22Rv1 (cell line): ENCODE measurements around the gene ZNF469.

Source experiments
- H3K27ac ChIP-seq: fragments of 450-650 bp; 2 replicates; pipeline ENCODE4 v1.5.1; 2017
- ZFX ChIP-seq: fragments of 450-650 bp; IDR thresholded peaks from 2 replicates; pipeline ENCODE4 v1.6.1; 2017; ENCODE audit warnings: antibody characterized with exemption, borderline replicate concordance
- TF ChIP-seq, protein P1 (sequence below): fragments of 450-650 bp; IDR thresholded peaks from 2 replicates; pipeline ENCODE4 v1.5.1; 2017; ENCODE audit warnings: mild to moderate bottlenecking

ZNF469 gene

DNA sequence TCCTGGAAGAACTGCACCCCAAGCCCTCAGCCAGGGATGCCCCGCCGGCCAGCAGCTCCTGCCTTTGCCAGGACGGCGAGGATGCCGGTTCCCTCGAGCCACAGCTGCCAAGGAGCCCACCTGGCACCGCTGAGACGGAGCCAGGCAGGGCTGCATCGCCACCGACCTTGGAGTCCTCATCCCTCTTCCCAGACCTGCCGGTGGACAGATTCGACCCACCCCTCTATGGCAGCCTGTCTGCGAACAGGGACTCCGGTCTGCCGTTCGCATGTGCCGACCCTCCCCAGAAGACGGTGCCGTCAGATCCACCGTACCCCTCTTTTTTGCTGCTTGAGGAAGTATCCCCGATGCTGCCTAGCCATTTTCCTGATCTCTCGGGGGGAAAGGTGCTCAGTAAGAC, 48.9 kb downstream of the ZNF469 start:
- TF ChIP-seq ZFX: no peak
- TF ChIP-seq, protein P1, sequence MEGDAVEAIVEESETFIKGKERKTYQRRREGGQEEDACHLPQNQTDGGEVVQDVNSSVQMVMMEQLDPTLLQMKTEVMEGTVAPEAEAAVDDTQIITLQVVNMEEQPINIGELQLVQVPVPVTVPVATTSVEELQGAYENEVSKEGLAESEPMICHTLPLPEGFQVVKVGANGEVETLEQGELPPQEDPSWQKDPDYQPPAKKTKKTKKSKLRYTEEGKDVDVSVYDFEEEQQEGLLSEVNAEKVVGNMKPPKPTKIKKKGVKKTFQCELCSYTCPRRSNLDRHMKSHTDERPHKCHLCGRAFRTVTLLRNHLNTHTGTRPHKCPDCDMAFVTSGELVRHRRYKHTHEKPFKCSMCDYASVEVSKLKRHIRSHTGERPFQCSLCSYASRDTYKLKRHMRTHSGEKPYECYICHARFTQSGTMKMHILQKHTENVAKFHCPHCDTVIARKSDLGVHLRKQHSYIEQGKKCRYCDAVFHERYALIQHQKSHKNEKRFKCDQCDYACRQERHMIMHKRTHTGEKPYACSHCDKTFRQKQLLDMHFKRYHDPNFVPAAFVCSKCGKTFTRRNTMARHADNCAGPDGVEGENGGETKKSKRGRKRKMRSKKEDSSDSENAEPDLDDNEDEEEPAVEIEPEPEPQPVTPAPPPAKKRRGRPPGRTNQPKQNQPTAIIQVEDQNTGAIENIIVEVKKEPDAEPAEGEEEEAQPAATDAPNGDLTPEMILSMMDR: no peak
- no peak overlapping the region for H3K27ac ChIP-seq

DNA sequence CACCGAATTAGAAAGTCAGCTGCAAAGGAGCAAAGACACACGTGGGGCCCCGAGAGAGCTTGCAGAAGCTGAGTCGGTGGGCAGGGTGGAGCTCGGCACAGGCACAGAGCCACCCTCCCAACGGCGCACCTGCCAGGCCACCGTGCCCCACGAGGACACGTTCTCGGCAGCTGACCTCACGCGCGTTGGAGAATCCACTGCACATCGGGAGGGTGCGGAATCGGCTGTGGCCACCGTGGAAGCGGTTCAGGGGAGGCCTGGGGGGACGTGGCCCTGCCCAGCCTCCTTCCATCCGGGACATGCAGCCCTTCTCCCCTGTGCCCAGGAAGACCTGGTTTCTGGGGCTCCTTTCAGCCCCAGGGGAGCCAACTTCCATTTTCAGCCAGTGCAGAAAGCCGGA, 49.4 kb downstream of the ZNF469 start:
- no peak for TF ChIP-seq ZFX
- TF ChIP-seq, protein P1: no peak
- H3K27ac ChIP-seq: no peak overlapping the region
